LNCAP (cell line): ENCODE measurements around the gene SLC25A25.

ENCODE experiments used
- CTCF ChIP-seq: fragments of 450-650 bp; IDR thresholded peaks from 2 replicates; pipeline ENCODE4 v1.5.1; 2017; ENCODE audit warnings: mild to moderate bottlenecking

SLC25A25 gene

GRCh38 chr9:128062846-128063831 is 4.9 kb upstream of the SLC25A25 start:
- TF ChIP-seq CTCF: no peak

- no peak for TF ChIP-seq CTCF
Observed at GRCh38 chr9:128065907-128066712, 1.9 kb upstream of the SLC25A25 start.

GRCh38 chr9:128066713-128067644 is 1.1 kb upstream of the SLC25A25 start, which contains the start of gene NAIF1:
TSS of gene NAIF1 (minus strand) at chr9:128067320. CDS start at chr9:128067101, 219 bp downstream.
- TF ChIP-seq CTCF: no peak

GRCh38 chr9:128068386-128069205 is 564 bp downstream of the SLC25A25 start:
- TF ChIP-seq CTCF: no peak

GRCh38 chr9:128070874-128071273 is 2.8 kb downstream of the SLC25A25 start:
- no peak for TF ChIP-seq CTCF

- no peak for TF ChIP-seq CTCF
Observed at GRCh38 chr9:128072144-128073021, 4.4 kb downstream of the SLC25A25 start.
